ENCODE data around the gene RTN4. TPM values are rescaled to one million over a fixed set of nuclear protein-coding genes. Genes with fewer than 3 reads are reported as not detected.

Gene RTN4
- total RNA-seq, 2 donors from 2014 or later, result 253 to 331 TPM

- ATAC-seq (ENCODE audit: insufficient number of reproducible peaks, low FRiP score, low read depth) (no peak), DNase-seq (ENCODE audit: low spot score) (no peak)
- Histone ChIP-seq H3K4me1 (ENCODE audit: control insufficient read depth in 1 of 2, low read depth in 2 of 2) (peaks cover 41 to 55% of the 10 kb centered on the region in 2 donors), H3K27ac (no peak overlapping the region), H3K9me3 (no peaks in the 10 kb centered on the region), H3K27me3 (replicated peaks; ENCODE audit: insufficient read depth) (no peaks in the 10 kb centered on the region), H3K36me3 (no peaks in the 10 kb centered on the region), H3K4me3 (no peak overlapping the region)
- TF ChIP-seq, protein P1, sequence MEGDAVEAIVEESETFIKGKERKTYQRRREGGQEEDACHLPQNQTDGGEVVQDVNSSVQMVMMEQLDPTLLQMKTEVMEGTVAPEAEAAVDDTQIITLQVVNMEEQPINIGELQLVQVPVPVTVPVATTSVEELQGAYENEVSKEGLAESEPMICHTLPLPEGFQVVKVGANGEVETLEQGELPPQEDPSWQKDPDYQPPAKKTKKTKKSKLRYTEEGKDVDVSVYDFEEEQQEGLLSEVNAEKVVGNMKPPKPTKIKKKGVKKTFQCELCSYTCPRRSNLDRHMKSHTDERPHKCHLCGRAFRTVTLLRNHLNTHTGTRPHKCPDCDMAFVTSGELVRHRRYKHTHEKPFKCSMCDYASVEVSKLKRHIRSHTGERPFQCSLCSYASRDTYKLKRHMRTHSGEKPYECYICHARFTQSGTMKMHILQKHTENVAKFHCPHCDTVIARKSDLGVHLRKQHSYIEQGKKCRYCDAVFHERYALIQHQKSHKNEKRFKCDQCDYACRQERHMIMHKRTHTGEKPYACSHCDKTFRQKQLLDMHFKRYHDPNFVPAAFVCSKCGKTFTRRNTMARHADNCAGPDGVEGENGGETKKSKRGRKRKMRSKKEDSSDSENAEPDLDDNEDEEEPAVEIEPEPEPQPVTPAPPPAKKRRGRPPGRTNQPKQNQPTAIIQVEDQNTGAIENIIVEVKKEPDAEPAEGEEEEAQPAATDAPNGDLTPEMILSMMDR (IDR thresholded peaks at IDR 0.05), result no peak
Observed at GRCh38 chr2:55017880-55018279, 32.4 kb downstream of the RTN4 start.

DNA sequence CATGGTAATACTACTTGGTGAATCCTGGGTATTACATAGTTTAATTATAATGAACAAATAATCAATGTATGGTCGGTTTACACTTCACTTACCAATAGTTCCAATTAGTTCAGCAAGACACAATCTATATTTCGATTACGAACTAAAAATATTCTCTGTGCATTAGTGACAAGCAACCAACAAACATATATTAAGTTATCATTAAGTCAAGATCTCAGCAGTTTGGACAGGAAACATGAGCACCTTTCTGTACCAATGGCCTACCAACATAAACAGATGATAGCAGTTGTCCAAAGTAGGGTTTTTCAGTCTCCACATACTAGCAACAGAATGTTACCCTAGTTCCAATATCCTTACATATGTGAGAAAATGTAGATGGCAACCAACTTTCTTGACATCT is 32.8 kb downstream of the RTN4 start:
- TF ChIP-seq, protein P1 (IDR thresholded peaks at IDR 0.05), result no peak
- Histone ChIP-seq H3K9me3 (no peaks in the 10 kb centered on the region), H3K27ac (no peak overlapping the region), H3K4me1 (ENCODE audit: control insufficient read depth in 1 of 2, low read depth in 2 of 2) (peaks cover 41 to 55% of the 10 kb centered on the region in 2 donors), H3K27me3 (replicated peaks; ENCODE audit: insufficient read depth) (no peaks in the 10 kb centered on the region), H3K4me3 (no peak overlapping the region), H3K36me3 (no peaks in the 10 kb centered on the region)
- ATAC-seq (ENCODE audit: insufficient number of reproducible peaks, low FRiP score, low read depth) (no peak), DNase-seq (ENCODE audit: low spot score) (no peak)

DNA sequence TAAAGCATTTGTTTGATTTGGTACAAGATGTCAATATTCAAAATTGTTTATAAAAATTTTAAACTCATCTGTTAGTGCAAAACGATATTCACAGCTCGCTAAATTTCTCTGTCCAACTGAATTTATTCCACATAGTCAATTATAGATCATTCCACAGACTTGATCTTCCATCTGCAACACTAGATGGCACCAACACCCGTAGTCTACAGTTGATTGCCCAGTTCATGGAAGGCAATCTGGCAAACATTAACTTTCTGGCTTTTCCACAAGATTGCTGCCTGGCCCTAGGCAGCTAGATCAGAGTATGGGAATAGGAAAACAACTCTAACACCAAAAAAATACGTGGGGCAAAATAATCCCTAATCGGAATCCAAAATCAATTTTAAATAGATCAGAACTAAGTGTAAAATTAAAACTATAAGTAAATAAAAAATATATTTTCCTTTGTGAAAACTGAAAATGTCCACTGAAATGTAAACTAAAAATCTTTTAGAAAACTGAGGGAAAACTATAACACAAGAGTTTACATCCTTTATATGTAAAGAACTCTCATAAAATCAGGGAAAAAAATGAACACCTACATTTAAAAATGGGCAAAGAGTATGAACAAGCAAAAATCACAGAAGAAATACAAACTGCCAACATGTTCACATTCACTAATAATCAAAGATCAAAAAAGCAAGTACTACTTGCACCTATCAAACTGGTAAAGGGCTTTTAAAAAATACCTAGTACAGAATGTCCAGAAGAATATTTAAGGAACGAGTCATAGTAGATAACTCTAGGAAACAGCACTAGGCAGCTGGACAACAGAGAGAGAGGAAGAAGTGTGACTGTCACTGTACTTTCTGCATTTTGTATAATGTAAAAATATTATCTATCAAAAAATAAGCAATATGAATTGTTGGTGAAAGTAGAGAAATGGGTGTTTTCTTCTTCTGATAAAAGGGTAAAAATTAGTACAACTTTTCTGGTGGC is 35.0 kb downstream of the RTN4 start:
- H3K27me3 ChIP-seq (replicated peaks; ENCODE audit: insufficient read depth), result no peaks in the 10 kb centered on the region
- TF ChIP-seq, protein P1 (IDR thresholded peaks at IDR 0.05), result peak; percentile 54
- H3K4me1 ChIP-seq (ENCODE audit: control insufficient read depth in 1 of 2, low read depth in 2 of 2), result peaks cover 57 to 65% of the 10 kb centered on the region in 2 donors
- DNase-seq (ENCODE audit: low spot score), result no peak
- ATAC-seq (ENCODE audit: insufficient number of reproducible peaks, low FRiP score, low read depth), result peak; percentile 50
- no peaks in the 10 kb centered on the region for H3K36me3 ChIP-seq
- no peak overlapping the region for H3K4me3 ChIP-seq
- H3K9me3 ChIP-seq, result no peaks in the 10 kb centered on the region
- H3K27ac ChIP-seq, result peak overlapping the region in 1 of 2 donors; percentile 14

DNA sequence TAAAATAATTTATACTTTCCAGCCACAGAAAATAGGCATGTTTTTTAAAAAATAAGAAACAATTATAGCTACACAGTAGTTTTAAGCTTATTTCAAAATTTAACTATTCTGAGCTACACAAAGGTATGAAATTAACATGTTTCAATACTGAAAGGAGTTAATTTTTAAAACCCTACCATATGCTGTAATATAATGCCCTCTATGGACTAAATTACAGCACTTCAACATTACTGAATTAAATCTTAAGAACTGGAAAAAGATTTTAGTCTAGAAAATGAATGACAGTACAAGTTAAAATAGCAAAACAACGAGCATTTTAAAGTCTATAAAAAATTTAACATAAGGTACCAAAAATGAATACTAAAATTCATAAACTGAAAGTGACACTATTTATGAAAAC is 36.3 kb downstream of the RTN4 start:
- no peak overlapping the region for H3K27ac ChIP-seq
- no peak for DNase-seq (ENCODE audit: low spot score)
- H3K4me3 ChIP-seq, result no peak overlapping the region
- TF ChIP-seq, protein P1 (IDR thresholded peaks at IDR 0.05), result no peak
- no peak for ATAC-seq (ENCODE audit: insufficient number of reproducible peaks, low FRiP score, low read depth)
- peaks cover 63 to 77% of the 10 kb centered on the region in 2 donors for H3K4me1 ChIP-seq (ENCODE audit: control insufficient read depth in 1 of 2, low read depth in 2 of 2)
- no peaks in the 10 kb centered on the region for H3K27me3 ChIP-seq (replicated peaks; ENCODE audit: insufficient read depth)
- no peaks in the 10 kb centered on the region for H3K36me3 ChIP-seq
- H3K9me3 ChIP-seq, result no peaks in the 10 kb centered on the region

DNA sequence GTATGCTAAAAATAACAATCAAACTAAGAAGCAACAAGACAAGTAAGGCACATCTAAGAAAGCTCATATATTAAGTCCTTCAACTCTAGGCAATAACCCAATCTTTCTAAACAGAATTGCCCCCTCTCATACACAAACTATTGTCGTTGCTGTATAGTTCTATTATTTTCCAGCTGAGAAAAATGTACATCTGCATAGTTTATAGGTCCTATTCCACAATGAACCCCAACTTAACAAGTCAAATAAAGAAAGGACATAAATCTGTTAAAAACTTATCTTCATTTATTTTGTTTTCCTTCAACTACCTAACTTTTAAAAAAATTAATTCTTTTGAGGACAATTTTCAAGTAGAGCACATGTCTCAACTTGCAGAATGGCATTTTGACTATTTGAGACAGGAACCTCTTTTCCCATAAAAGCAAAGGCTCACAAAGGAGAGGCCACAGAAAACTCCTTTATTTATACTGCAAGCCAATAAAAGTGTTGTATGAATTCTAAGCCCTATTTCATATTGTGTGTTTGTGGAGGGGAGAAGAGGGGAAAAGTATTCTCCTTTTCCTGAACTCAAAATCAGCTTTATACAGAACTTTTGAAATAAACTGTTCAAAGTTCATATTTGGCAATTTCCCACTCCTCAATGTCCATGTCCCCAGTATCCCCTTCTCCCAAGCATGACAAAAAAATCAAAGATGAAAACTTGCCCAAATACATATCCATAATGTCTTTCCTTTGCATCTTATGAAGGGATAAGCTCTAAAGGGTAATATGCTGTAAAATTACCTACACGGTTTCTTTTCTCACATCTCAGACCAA is 37.4 kb downstream of the RTN4 start:
- Histone ChIP-seq H3K36me3 (no peaks in the 10 kb centered on the region), H3K27ac (no peak overlapping the region), H3K9me3 (no peaks in the 10 kb centered on the region), H3K4me3 (no peak overlapping the region), H3K27me3 (replicated peaks; ENCODE audit: insufficient read depth) (no peaks in the 10 kb centered on the region), H3K4me1 (ENCODE audit: control insufficient read depth in 1 of 2, low read depth in 2 of 2) (peaks cover 65 to 84% of the 10 kb centered on the region in 2 donors)
- DNase-seq (ENCODE audit: low spot score), result no peak
- TF ChIP-seq, protein P1 (IDR thresholded peaks at IDR 0.05), result no peak
- ATAC-seq (ENCODE audit: insufficient number of reproducible peaks, low FRiP score, low read depth), result no peak

Data from thoracic aorta (tissue), 2 donors.